Medulla oblongata (tissue), 1 donor: ENCODE data around the gene CYYR1.
"Not testable (repeated sequence)": the region's sequence is repeated elsewhere in the genome, so short reads cannot be mapped to it uniquely, and the experiment has no call there.

ENCODE experiments used
- DNase-seq: peaks from one replicate; pipeline ENCODE4 v3.0.0-alpha.2; 2015; ENCODE audit errors: extremely low spot score

CYYR1 gene

GRCh38 chr21:26490771-26491170 is 82.3 kb downstream of the CYYR1 start:
- DNase-seq: no peak

- no peak for DNase-seq
Observed at GRCh38 chr21:26489781-26490180, 83.3 kb downstream of the CYYR1 start.

DNA sequence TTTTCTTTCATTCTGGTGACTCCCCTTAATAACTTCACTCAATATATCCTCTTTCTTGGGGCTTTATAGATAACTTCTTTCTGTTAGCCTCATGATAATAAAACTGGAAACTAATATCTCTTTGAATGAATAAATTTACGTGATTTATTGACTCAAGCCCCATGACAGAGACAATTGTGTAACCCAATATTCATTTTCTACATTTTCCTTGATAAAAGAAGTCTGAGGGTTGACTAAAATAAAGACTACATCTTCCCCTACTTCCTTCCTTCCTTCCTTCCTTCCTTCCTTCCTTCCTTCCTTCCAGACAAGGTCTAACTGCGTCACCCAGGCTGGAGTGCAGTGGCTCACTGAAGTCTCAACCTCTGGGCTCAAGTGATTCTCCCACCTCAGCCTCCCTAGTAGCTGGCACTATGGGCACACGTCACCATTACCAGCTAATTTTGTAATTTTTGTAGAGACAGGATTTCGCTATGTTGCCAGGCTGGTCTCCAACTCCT is 85.1 kb downstream of the CYYR1 start:
- no peak for DNase-seq

GRCh38 chr21:26473471-26473870 is 99.6 kb downstream of the CYYR1 start:
- DNase-seq: no peak

DNA sequence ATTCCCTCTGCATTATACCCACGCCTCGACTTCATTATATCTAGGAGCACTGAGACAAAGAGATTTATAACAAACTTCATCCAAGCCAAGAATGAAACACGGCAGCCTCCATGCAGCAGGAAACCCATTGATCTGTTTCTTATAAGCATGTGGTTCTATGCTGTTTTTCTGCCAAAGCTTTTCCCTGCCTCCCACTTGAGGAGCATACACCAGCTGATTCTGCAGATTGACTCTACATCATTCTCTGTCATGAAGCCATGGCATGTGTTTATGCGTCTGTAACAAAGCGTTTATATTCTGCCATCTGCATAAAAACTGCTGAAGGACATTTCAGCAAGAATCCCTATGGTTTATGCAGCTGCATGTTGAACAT is 102.0 kb downstream of the CYYR1 start:
- no peak for DNase-seq

GRCh38 chr21:26470351-26471098 is 102.6 kb downstream of the CYYR1 start:
- DNase-seq: no peak

DNA sequence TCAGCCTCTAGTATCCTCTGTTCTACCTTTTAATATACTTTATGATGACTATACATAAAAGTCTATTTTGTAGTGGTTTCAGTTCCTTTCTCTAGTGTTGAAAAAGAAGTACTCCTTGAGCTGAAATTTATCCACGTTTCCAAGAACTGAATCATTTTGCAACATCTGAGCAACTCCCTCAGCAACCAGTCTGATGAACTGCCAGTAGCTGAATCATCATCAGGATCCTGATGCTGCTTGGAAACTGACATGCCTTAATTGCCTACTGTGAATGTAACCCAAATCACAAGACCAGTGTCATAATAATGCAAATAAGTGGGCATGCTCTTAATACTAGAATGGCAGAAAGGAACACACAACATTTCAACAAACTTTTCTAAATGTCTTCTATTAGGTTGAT is 103.3 kb downstream of the CYYR1 start:
- peak; percentile 56 for DNase-seq

- no peak for DNase-seq
Observed at GRCh38 chr21:26465916-26466315, 107.2 kb downstream of the CYYR1 start.

GRCh38 chr21:26461500-26461899 is 111.6 kb downstream of the CYYR1 start:
- no peak for DNase-seq

GRCh38 chr21:26460621-26461020 is 112.5 kb downstream of the CYYR1 start:
- no peak for DNase-seq

DNA sequence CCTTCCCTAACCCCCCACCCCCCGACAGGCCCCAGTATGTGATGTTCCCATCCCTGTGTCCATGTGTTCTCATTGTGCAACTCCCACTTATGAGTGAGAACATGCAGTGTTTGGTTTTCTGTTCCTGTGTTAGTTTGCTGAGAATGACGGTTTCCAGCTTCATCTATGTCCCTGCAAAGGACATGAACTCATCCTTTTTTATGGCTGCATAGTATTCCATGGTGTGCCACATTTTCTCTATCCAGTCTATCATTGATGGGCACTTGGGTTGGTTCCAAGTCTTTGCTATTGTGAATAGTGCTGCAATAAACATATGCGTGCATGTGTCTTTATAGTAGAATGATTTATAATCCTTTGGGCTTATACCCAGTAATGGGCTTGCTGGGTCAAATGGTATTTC is 114.2 kb downstream of the CYYR1 start:
- DNase-seq: not testable (repeated sequence)

- DNase-seq: no peak
Observed at GRCh38 chr21:26457817-26458216, 115.3 kb downstream of the CYYR1 start.

DNA sequence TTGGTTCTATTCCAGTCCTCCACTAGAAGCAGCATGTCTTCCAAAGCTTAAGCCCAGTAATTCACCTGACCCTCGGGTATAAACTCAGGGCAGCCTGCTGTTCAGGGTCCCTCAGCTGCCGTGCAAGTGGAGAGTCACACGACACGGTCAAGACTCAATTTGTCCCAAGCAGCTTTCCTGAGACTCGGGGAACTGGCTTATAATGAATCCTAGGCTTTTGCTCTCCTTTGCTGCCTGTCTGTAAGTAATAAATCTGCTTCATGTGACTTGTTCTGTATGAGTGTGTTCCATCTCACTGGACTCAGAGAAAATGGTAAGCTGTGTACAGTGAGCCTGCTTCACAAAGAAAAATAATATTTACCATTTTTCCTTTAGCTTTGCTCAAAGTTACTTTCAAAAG is 119.8 kb downstream of the CYYR1 start:
- no peak for DNase-seq

DNA sequence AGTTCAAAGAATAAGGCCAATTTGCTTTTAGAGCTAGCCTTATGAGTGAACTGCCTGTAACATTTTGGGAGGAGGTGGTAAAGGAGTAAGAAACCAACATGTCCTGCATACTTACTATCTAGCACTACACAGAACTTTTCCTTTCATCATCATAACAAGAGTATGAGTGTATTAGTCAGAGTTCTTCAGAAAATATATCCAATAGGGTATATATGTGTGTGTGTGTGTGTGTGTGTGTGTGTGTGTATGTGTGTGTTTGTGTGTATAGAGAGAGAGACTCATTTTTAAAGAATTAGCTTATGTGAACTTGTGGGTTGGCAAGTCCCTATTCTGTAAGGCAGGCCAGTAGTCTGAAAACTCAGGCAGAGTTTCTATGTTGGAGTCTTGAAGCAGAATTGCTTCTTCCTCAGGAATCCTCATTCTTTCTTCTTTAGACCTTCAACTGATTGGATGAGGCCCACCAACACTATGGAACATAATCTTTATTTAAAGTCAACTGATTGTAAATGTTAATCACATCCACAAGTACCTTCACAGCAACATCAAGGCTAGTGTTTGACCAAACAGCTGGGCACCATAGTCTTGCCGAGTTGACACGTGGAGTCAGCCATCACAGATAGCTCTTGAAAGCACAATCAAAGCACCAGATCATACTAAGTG is 121.9 kb downstream of the CYYR1 start:
- DNase-seq: no peak

GRCh38 chr21:26449161-26449560 is 123.9 kb downstream of the CYYR1 start:
- DNase-seq: peak; percentile 64

GRCh38 chr21:26448751-26449150 is 124.3 kb downstream of the CYYR1 start:
- DNase-seq: no peak

- DNase-seq: no peak
Observed at GRCh38 chr21:26447932-26448475, 125.1 kb downstream of the CYYR1 start.

GRCh38 chr21:26445440-26445839 is 127.6 kb downstream of the CYYR1 start:
- DNase-seq: no peak

- DNase-seq: no peak
Observed at GRCh38 chr21:26444646-26445045, 128.4 kb downstream of the CYYR1 start.

DNA sequence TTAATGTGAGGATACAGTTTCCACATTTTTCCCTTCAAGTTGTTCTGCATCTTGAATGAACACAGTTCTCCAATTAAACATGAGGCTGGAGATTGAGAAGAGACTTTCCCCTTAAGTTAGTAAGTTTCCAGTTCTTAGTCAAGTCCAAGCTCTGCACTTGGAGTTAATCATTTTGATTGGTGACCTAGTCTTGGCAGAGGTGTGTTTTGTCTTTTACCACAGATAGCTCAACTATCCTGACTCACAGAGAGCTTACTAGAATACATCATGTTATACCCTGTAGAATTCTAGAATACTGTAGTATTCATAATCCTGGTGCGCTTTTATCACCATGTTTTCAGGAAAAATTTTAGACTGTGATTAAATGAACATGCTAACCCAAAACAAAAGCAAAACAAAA is 129.2 kb downstream of the CYYR1 start:
- DNase-seq: no peak

GRCh38 chr21:26443291-26443690 is 129.8 kb downstream of the CYYR1 start:
- DNase-seq: no peak

DNA sequence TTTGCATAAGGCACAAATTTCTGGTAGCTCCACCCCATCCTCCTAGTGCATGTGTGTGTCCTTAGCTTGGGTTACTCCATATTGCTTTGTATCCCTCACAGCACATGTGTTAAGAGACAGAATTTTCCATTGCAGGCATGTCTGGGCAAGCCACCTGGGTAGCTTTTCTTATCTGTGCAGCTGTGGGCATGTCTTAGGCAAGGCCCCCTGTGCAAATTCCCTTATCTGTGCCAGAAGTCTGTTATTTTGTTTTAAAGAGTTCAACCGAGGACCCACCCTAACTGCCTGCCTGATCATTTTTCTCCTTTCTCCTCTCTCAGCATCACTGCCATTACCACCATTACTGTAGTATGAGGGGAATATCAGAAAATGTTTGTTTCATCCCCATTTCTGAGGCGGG is 131.9 kb downstream of the CYYR1 start:
- DNase-seq: no peak

- no peak for DNase-seq
Observed at GRCh38 chr21:26438976-26439375, 134.1 kb downstream of the CYYR1 start.
